HEK293T (cell line): ENCODE data around the gene ALKBH4.

Experiments
- ARNT ChIP-seq: fragments of 450-650 bp; IDR thresholded peaks from 2 replicates; pipeline ENCODE4 v1.6.1; 2017; ENCODE audit warnings: mild to moderate bottlenecking
- BHLHE40 ChIP-seq: fragments of 450-650 bp; IDR thresholded peaks from 2 replicates; pipeline ENCODE4 v1.6.1; 2016; ENCODE audit warnings: mild to moderate bottlenecking, moderate library complexity, borderline replicate concordance
- CTBP1 ChIP-seq: fragments of 450-650 bp; IDR thresholded peaks from 2 replicates; pipeline ENCODE4 v1.6.1; 2016; ENCODE audit warnings: borderline replicate concordance
- ELF4 ChIP-seq: fragments of 450-650 bp; IDR thresholded peaks from 2 replicates; pipeline ENCODE4 v1.6.1; 2017; ENCODE audit warnings: antibody characterized with exemption
- SP1 ChIP-seq: fragments of 450-650 bp; IDR thresholded peaks from 2 replicates; pipeline ENCODE4 v1.6.1; 2017

DNA sequence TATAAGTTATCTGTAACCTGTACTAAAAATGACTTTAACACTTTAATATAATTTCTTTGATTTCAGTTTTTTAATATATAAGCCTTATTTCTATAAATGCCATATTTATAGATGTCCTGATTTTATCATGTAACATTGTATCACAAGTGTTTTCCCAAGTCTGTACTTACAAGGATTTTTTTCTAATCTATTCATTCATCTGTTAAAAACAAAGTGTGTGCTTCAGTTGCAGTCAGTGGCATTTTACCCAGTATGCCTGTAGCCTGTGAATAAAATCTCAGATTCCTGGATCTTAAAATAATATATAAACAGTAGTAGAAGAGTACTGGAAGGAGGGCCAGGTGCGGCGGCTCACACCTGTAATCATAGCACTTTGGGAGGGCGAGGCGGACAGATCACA is 51.1 kb downstream of the ALKBH4 start:
- no peak for TF ChIP-seq SP1
- TF ChIP-seq ELF4, result no peak
- no peak for TF ChIP-seq CTBP1
- no peak for TF ChIP-seq ARNT
- TF ChIP-seq BHLHE40, result no peak
